Measurements from ENCODE around the gene NAPA. TPM values are rescaled to one million over a fixed set of nuclear protein-coding genes. Genes with fewer than 3 reads are reported as not detected.

NAPA gene
- total RNA-seq, 4 donors from 2014 or later, result 95.9 to 134 (median 112) TPM

- H3K27ac ChIP-seq, result peak overlapping the region; percentile 95 to 99 (median 98)
- H3K36me3 ChIP-seq, result no peaks in the 10 kb centered on the region
- ATAC-seq, result no peak
- WGBS, 2 donors (ENCODE audit: low coverage in 1 of 2), result 0 to 3% methylated on average over 8 to 21 of the region's 40 CpGs
- H3K27me3 ChIP-seq, result no peaks in the 10 kb centered on the region
- peaks cover 7 to 57% (median 43%) of the 10 kb centered on the region in 3 donors for H3K4me1 ChIP-seq
- TF ChIP-seq CTCF (IDR thresholded peaks at IDR 0.05), result peak in 1 of 4 experiments; percentile 13
- TF ChIP-seq POLR2AphosphoS5 (IDR thresholded peaks at IDR 0.05), result no peak
- no peak for TF ChIP-seq EP300 (IDR thresholded peaks at IDR 0.05)
- TF ChIP-seq POLR2A (IDR thresholded peaks at IDR 0.05), result no peak
- H3K4me3 ChIP-seq, result peak overlapping the region; percentile 76 to 97
- no peaks in the 10 kb centered on the region for H3K9me3 ChIP-seq
Measured at GRCh38 chr19:47514151-47514868, 553 bp downstream of the NAPA start.

GRCh38 chr19:47512948-47513319 lies 1.9 kb downstream of the NAPA start:
- Histone ChIP-seq H3K9me3 (no peaks in the 10 kb centered on the region), H3K27me3 (no peaks in the 10 kb centered on the region), H3K4me3 (peak overlapping the region in 1 of 2 donors; percentile 97), H3K4me1 (peaks cover 7 to 71% (median 55%) of the 10 kb centered on the region in 3 donors), H3K36me3 (no peaks in the 10 kb centered on the region), H3K27ac (peak overlapping the region; percentile 18 to 99 (median 89))
- no peak for ATAC-seq
- WGBS, 2 donors (ENCODE audit: low coverage in 1 of 2), result 50 to 58% methylated on average over 7 to 8 of the region's 8 CpGs
- TF ChIP-seq POLR2AphosphoS5 (IDR thresholded peaks at IDR 0.05) (no peak), EP300 (IDR thresholded peaks at IDR 0.05) (no peak), CTCF (IDR thresholded peaks at IDR 0.05) (no peak), POLR2A (IDR thresholded peaks at IDR 0.05) (no peak)

- no peak for ATAC-seq
- Histone ChIP-seq H3K36me3 (no peaks in the 10 kb centered on the region), H3K4me1 (peaks cover 7 to 76% (median 60%) of the 10 kb centered on the region in 3 donors), H3K27me3 (no peaks in the 10 kb centered on the region), H3K27ac (peak overlapping the region; percentile 18 to 99 (median 89)), H3K9me3 (no peaks in the 10 kb centered on the region), H3K4me3 (peak overlapping the region in 1 of 2 donors; percentile 97)
- no peak for TF ChIP-seq CTCF (IDR thresholded peaks at IDR 0.05)
- TF ChIP-seq EP300 (IDR thresholded peaks at IDR 0.05), result no peak
- TF ChIP-seq POLR2AphosphoS5 (IDR thresholded peaks at IDR 0.05), result no peak
- TF ChIP-seq POLR2A (IDR thresholded peaks at IDR 0.05), result no peak
- 38% methylated on average over 7 to 8 of the region's 11 CpGs for WGBS, 2 donors (ENCODE audit: low coverage in 1 of 2)
Measured at GRCh38 chr19:47512183-47512947, 2.5 kb downstream of the NAPA start.

- peak overlapping the region in 1 of 2 donors; percentile 97 for H3K4me3 ChIP-seq
- ATAC-seq, result no peak
- peak overlapping the region in 3 of 4 donors; percentile 80 to 99 (median 98) for H3K27ac ChIP-seq
- TF ChIP-seq POLR2A (IDR thresholded peaks at IDR 0.05) (no peak), EP300 (IDR thresholded peaks at IDR 0.05) (no peak), CTCF (IDR thresholded peaks at IDR 0.05) (no peak), POLR2AphosphoS5 (IDR thresholded peaks at IDR 0.05) (peak; percentile 19)
- WGBS, 2 donors (ENCODE audit: low coverage in 1 of 2), result 69 to 72% methylated on average over 3 to 6 of the region's 7 CpGs
- H3K4me1 ChIP-seq, result peaks cover 7 to 83% (median 63%) of the 10 kb centered on the region in 3 donors
- H3K36me3 ChIP-seq, result peaks cover 0 to 2% of the 10 kb centered on the region in 2 donors
- H3K27me3 ChIP-seq, result no peaks in the 10 kb centered on the region
- H3K9me3 ChIP-seq, result no peaks in the 10 kb centered on the region
Measured at GRCh38 chr19:47511681-47512080, 3.2 kb downstream of the NAPA start.

Data from gastroesophageal sphincter (tissue), 4 donors.